ENCODE data around the gene ATP6V1G1.

GRCh38 chr9:114607671-114608524 lies 20.3 kb downstream of the ATP6V1G1 start:
- TF ChIP-seq, protein P1, sequence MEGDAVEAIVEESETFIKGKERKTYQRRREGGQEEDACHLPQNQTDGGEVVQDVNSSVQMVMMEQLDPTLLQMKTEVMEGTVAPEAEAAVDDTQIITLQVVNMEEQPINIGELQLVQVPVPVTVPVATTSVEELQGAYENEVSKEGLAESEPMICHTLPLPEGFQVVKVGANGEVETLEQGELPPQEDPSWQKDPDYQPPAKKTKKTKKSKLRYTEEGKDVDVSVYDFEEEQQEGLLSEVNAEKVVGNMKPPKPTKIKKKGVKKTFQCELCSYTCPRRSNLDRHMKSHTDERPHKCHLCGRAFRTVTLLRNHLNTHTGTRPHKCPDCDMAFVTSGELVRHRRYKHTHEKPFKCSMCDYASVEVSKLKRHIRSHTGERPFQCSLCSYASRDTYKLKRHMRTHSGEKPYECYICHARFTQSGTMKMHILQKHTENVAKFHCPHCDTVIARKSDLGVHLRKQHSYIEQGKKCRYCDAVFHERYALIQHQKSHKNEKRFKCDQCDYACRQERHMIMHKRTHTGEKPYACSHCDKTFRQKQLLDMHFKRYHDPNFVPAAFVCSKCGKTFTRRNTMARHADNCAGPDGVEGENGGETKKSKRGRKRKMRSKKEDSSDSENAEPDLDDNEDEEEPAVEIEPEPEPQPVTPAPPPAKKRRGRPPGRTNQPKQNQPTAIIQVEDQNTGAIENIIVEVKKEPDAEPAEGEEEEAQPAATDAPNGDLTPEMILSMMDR (IDR thresholded peaks at IDR 0.05), result no peak
- TF ChIP-seq POLR2A (IDR thresholded peaks at IDR 0.05), result no peak
